ENCODE measurements around the gene EPHA1.

Gene EPHA1

DNA sequence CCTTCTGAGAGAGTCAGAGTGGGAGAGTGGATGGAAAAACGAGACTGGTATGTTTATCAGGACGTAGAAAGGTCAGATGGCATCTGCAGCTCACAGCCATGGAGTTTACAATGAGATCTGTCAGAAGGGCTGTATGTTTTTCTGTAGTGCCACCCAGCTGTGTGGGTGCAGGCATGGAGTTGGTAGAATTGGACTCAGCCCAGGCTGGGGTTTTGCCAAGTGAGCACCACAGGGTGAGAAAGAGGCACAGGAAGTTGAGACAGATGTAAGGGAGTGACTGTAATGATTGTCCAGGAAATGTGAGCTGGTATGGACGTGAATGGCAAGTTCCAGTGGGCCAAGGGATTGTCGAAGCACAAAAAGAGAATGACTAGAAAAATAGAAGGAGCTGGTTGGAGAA lies 36.6 kb downstream of the EPHA1 start:
- no peak for DNase-seq (ENCODE audit: low spot score)

DNA sequence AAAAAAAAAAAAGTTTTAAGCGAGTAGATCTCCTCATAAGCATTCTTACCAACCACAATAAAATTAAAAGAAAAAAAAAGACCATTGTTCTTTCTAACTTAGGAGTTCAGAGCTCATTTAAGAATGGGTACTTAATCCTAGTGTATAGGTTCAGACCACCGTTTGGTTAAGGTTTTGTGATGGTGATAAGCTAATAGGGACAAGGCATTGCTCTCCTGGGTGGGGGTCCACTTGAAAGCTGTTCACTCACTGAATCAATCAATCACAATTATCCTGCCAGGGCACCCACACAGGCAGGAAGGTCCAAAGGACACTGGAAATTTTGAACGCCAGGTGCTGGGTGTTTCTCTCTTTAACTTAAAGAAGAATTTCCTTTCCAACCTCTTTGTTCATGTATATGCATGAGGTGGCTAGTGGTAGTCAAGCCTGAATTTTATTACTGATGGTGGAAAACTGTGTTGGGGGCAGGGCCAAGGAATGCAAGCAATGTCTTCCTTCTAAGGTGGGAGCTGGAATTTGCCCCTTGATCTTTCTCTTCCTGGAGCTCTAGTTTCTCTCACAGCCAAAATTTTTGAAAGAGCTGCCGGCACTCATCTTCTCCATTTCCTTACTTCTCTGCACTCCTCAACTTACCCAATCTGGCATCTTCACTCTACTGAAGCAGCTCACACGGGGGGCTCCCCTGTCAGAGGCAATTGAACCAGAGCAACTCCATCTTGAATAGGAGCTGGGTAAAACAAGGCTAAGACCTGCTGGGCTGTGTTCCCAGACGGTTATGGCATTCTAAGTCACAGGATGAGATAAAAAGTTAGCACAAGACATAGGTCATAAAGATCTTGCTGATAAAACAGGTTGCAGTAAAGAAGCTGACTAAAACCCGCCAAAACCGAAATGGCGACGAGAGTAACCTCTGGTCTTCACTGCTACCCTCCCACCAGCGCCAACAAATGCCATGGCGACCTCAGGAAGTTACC lies 38.7 kb downstream of the EPHA1 start:
- DNase-seq (ENCODE audit: low spot score): no peak

DNA sequence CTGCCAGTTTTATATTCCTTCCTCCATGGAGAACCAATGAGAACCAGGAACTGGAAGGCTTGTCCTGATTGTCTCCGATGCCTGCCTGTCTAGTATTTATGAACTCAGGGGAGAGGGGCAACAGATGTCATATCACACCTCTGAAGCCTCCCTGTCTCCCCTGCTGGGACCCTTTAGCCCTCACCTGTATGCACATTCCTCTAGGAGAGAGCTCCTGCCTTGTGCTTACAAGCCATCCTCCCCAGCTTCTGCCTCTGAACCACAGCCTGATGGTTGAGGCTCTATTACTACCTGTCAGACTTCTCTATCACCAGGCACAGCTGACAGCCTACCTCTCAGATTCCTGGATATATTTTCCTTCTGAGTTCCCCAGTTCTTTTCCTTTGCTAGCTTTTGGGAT lies 40.3 kb downstream of the EPHA1 start:
- no peak for DNase-seq (ENCODE audit: low spot score)

DNA sequence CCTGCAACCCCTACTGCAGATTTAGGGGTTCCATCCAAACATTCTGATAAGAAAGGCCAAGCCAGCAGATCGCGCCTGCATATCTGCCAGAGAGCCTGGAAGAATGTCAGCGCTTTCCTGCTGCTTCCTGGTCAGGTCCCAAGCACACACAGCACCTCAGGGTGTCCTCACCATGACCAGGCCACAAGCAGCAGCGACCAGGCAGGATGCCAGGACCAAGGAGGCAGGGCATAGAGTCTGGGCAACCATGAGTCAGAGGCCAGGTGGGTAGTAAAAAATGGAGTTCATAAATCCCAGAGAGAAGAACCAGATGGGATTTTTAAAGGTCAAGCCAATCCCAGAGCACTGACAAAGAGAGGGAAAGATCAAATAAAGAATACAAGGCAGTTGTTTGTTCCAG lies 40.7 kb downstream of the EPHA1 start:
- no peak for DNase-seq (ENCODE audit: low spot score)

DNA sequence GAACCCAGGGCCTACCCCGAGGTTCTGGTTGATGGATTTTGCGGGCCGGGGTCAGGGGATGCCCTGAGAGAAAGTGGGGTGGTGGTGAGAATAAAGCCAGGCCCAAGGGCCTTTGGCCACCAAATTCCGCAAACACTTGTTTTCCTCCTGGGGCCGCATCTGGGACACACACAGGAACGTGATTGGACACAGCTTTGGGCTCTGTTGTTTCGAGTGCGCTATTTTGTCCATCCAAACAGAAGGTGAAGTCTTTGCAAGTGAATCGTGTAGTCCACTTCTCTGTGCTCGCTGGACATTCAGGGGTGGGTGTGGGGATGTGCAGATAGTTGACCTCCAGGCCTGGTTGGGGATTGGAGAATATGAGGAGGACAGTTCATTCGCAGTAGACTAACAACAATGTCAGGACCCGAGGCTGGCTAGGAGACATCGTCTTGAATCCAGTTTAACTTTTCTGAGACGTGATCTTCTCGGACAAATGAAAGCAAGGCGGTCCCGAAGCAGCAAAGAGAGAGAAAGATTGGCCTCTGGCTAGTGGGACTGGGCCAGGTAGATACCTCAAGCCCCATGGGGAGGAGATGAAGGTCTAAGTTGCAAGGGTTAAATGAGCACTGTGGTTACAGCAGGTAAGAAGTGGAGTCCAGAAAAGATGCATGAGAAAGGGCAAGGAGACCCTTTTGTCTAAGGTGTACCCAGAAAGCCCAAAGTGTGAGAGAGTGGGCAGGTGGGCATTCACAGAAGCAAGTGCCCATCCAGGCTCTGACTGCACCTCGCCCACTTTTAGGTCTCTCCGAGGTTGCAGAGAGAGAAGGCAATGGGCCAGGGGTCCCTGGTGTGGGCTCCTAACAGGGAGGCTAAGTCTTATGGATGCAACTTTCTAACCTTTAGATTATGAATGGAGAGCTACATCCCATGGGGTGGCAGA lies 45.4 kb downstream of the EPHA1 start:
- no peak for DNase-seq (ENCODE audit: low spot score)

DNA sequence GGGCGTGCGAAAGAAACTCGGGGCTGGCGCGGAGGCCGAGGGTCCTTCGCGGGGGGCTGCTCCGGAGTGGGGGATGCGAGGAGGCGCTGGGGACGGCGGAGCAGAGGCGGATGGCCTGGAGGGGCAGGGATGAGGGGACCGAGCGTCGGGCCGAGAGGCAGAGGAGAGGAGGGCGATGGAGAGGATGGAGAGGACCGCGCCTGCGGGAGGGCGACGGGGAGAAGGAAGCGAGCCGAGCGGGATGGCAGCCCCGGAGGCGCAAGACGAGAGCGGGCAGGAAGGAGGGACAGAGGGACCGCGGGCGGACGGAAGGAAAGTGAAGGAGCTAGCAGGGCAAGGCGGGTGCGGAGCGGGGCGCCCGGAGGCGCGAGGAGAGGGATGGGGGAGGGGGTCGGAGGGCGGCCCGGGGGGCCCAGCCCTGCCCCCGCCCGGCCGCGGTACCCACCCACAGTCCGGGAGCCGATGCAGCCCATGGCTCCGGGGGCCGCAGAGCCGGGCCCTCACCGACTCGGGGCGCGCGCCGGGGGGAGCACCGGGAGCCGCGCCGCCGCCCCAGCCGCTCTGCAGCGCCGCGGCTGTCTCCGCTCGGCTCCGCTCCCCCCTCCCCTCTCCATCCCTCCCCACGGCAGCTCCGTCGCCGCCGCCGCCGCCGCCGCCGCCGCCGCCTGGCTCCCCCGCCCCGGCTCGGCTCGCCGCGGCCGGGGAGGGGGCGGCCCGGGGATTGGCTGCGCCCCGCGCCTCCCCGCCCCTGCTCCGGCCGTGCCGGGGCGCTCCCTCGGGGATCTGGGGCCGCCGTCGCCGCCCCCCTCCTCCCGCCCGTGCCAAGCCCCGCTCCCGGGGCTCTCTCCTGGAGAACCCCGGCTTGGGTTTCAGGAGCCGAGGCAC lies 46.3 kb downstream of the EPHA1 start, which contains the start of gene FAM131B:
Gene FAM131B, minus strand, starts transcription at position 583 of the 885 bp plus-strand sequence. Its CDS starts 110 bp downstream, at position 473.
- DNase-seq (ENCODE audit: low spot score): peak; percentile 49

DNA sequence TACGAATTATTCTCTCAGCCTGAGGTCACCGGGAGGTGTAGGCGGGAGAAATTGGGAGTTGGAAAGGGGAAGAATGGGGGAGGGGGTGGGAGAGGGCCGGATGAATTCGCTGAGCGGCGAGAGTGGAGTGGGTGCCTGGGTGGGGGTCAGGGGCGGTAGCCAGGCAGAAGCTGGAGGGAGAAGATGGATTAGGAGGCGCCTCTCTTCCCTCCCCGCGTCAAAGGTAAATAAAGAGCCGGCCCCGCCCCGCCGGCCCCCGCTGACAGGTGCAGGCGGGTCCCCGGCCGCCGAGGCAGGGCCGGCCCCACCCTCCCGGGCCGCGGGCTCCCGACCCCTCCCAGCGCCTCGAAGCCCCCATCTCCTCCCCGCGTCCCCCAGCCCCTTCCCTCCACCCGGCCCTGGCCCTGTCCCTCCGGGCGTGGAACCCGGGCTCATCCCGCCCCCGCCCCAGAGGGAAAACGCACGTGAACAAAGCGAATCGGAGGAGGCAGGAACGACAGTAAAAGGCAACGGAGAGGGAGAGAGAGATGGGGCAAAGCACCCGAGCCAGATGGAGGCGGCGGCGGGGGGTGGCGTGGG lies 47.0 kb downstream of the EPHA1 start:
- DNase-seq (ENCODE audit: low spot score): peak; percentile 41

DNA sequence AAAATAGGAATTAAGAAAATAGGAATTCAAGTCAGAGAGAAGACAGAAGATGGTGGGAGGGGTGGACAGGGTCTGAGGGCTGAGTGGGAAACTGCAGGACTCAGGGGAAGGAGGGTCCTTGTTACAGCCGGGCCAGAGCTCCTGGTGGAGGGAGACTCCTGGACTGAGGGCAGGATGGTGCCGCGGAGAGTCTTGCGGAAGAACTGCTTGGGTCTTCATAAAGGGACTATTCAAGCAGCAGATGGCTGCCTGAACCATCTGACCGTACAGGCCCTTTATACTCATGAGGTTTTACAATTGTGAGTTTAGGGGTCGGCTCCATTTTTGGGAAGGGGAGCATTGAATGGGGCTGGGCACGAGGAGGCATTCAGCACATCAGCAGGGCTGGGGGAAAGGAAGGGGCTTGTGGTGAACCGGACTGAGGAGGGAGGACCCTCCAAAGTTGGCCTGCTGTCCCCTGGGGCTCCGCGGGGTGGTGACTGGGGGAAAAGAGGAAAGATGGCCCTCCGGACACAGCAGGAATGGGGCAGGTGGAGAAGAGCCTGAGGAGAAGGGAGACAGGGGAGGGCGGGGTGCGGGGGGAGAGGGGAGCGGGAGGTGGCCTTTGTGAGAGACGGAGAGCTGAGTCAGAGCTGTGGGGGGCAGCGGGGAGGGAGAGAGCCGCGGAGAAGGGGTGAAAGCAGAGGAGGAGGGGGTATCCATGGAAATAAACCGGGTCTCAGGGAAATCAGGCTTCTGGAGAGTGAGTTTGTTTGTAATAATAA lies 47.7 kb downstream of the EPHA1 start:
- DNase-seq (ENCODE audit: low spot score): no peak

DNA sequence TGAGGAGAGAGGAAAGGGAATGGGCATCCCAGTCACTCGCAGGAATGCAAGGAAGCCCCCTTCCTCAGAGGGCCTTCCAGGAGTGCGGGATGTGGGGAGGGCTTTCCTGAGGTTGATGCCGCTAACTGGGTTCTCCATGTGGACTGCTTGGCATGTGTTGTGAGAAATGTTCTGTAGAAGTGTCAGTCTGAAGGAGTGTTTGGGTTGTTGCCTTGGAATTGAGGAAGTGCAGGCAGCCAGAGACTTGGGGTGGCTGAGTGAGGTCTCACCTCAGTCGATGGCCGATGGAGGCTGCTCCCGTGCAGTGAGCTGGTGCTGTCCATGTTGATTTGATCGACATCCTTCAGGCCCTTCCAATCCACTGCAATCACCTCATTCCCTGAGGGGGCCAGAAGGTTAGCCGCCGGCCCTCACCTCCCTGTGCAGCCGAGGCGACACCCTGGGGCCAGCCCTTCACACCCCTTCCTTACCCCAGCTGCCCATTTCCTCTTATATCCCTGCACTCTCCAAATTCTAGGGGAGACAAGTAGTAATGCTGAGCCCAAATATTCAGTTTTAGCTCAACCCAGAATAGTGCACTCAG lies 48.8 kb downstream of the EPHA1 start:
- DNase-seq (ENCODE audit: low spot score): no peak

DNA sequence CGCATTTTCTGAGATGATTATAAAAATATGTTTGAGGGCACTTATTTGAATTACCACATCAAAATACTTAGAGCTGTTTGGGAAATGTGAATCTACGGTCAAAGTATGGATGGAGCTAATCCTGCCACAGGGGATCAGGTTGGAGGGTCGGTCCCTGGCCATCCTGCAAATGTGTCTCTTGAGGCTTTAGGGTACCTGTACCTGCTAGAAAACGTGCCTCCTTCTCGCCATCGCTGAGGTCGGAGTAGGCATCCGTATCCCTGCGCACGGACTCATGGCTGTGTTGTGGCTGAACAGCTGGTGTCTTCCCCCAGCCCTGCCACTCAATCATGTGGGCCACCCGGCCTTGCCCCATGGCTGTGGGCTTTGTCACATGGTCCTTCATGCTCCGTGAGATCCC lies 50.0 kb downstream of the EPHA1 start:
- DNase-seq (ENCODE audit: low spot score): no peak

DNA sequence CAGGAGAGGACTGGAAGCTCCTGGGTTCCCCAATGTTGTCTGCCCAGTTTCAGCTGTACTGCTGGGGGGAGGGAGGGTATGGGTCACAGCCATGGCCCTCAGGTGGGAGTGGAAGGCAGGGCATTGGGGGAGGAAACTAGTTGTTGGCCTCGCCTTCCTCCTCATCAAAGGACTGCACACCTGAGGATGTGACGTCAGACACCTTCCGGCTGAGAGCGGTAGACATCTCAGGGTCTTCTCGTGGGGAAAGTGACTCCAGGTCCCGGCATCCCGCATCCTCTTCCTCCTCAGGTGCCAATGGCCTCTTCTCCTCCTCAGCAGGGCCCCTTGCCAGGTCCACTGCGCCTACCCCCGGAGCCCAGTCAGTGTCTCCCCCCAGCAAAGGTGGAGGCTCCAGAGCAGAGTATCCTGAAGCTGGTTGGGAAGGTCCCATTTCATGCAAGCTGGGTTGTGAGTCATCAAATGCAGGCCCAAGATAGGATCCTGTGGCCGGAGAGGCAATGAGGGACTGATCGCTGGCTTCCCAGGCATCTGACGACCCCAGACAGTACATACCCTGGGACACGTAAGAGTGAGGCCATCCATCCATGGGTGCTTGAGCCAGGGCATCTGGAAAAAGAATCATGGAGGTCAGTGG lies 52.1 kb downstream of the EPHA1 start:
- DNase-seq (ENCODE audit: low spot score): no peak

DNA sequence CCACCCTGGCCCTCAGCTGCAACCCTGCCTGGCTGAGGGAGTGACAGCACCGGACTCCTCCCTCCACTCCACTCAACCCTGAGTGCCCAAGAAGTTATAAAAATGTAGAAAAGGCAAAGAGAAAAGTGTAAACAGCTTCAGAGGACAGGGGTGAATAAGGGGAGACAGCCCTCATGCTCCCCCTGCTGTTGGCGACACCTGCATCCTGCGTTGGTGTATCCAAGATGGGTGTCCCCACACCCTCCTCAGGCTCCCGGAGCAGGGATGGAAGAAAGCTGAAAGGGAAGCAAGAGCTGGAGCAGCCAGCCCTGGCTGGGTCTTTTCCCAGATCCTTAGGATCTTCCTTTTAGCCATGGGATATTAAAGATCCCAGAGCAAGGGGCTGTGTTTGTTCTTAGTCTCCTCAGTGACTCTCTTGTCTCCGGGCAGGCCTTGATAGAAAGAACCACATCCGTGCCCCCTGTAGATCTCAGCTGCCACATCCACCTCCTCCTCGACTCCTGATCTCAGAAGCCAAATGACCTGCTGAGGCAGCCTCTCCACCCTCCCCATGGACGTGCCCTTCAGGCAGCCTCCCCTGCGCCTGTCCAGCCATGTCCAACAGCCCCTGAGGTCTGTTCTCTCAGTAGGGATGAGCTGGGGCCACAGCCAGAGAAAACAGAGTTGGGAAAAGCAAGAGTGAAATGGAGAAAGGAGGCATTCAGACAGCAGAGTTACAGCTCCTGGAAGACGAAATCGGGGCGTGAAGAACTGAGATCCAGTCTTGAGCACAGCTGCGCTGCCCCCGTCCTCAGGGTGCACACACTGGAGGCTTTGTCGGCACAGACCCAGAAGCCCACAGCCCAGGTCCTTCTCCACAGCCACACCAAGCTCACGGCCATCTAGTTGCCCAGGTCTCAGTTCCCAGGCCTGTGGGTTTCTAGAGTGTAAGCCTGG lies 52.9 kb downstream of the EPHA1 start:
- DNase-seq (ENCODE audit: low spot score): no peak

DNA sequence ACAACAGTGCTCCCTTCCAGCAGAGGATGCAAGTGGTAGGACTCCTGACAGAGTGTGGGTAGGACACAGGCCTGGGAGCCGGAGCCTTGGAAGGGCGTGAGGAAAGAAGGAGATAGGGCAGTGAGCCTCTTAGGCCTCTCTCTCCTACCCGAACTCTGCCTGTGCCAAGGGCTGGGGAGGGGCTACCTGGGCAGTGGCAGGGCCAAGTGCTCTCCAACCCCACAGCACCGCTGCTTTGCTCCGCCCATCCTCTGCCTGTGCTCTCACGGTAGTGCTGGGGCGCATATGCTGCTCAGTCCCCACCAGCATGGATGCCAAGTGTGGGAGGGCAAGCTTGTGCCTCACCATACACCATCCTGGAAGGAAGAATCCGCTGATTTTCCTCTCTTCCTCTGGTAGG lies 53.7 kb downstream of the EPHA1 start:
- DNase-seq (ENCODE audit: low spot score): no peak

DNA sequence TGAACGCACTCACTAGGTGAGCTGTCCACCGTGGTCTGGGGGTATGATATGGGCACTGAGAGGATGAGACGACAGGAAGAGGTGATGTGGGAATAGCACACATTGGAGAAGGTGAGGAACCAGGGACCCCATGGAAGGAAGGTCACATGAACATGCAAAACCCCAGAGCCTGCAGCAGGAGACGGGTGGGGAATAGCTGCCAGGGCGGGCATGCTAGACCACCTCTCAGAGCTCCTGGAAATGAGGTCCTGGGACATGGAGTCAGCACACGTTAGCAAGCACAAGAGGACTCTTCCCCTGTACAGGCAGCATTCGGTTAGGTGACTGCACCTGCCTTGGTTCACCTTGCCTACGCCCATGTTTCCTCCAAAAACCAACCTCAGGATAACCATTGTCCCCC lies 54.3 kb downstream of the EPHA1 start:
- DNase-seq (ENCODE audit: low spot score): no peak

DNA sequence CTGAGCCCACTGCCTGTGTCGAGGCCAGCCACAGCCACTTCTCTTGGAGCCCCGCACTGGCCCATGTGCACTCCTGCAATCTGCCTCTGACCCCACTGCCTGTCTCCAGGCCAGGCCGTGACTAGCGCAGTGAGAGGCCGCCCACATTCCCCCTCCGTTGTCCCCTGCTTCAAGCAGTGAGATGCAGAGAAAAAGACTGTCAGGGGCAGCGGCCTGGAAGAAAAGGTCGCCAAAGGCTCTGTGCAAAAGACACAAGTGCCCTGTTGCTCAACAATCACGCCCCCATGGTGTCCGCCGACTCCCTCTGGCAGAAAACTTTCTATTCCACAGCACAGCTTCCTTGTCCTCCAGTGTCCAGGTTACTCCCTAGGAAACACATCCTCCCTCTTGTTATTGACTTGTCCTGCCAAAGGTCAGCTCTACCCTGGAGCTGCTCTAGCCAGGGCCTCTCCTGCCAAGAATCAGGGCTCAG lies 56.1 kb downstream of the EPHA1 start:
- no peak for DNase-seq (ENCODE audit: low spot score)

DNA sequence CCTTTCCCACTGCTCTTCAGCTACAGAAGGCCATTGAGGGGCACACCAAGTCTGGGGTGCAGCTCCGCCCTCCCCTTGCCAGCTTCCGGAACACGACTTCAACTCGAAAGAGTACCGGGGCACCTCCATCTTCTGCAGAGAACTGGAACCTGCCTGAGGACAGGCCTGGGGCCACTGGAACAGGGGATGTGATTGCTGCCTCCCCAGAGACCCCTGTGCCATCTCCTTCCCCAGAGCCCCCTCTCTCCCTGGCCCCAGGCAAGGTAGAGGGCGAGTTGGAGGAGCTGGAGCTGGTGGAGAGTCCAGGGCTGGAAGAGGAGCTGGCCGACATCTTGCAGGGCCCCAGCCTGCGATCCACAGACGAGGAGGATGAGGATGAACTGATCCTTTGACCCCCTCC lies 57.1 kb downstream of the EPHA1 start:
- DNase-seq (ENCODE audit: low spot score): no peak

DNA sequence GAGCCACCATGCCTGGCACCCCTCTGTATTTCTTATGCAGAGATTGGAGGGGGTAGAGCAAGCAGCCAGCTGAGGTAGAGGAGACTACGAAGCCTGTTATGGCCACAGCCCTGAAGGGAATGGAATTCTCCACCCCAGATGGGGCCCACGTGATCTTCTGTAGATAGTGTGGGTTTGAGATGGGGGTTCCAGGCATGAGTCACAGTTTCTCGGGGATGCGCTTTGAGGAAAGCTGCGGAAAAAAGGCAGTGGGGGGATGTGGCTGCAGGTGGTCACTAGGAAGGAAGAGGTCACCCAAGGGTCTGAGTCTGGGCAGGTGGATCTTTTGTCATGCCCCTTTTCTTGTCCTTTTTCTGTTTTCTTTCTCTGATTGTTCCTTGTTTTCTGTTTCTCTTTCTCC lies 57.6 kb downstream of the EPHA1 start:
- DNase-seq (ENCODE audit: low spot score): no peak

DNA sequence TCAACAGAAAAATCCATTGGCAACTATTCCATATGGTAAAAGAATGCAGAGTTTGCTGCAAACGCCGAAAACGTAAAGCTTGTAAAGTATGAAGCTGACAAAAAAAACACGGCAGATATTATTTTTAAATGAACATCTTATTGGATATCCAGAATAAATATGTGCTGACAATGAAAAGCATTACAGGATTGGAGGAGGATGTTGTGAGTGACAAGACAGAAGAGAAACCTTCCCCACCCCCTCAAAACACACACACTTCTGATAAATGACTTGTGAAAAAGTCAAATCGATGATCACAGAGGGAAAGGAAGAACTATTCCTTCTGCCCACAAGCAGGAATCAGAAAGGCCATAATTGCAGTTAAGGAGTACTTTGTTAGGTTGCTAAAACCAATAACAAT lies 60.7 kb downstream of the EPHA1 start:
- no peak for DNase-seq (ENCODE audit: low spot score)
